GM19238 (cell line): Measurements from ENCODE around the gene ZNF423.

Experiments
- DNase-seq: peaks from one replicate; pipeline ENCODE4 v3.0.0; 2011; ENCODE audit warnings: low spot score; ENCODE audit not compliant: insufficient read length

Gene ZNF423

GRCh38 chr16:49540836-49541235 lies 315.1 kb downstream of the ZNF423 start:
- no peak for DNase-seq

GRCh38 chr16:49539758-49540157 lies 316.2 kb downstream of the ZNF423 start:
- no peak for DNase-seq

- DNase-seq: no peak
Observed at GRCh38 chr16:49537924-49538459, 317.9 kb downstream of the ZNF423 start.

- no peak for DNase-seq
Observed at GRCh38 chr16:49534901-49535610, 320.9 kb downstream of the ZNF423 start.

- DNase-seq: no peak
Observed at GRCh38 chr16:49533422-49533821, 322.5 kb downstream of the ZNF423 start.

- no peak for DNase-seq
Observed at GRCh38 chr16:49532873-49533272, 323.0 kb downstream of the ZNF423 start.

- DNase-seq: no peak
Observed at GRCh38 chr16:49531931-49532840, 323.7 kb downstream of the ZNF423 start.

GRCh38 chr16:49531425-49531824 lies 324.5 kb downstream of the ZNF423 start:
- DNase-seq: no peak

- no peak for DNase-seq
Observed at GRCh38 chr16:49530427-49530970, 325.4 kb downstream of the ZNF423 start.

GRCh38 chr16:49529411-49530045 lies 326.4 kb downstream of the ZNF423 start:
- DNase-seq: no peak

GRCh38 chr16:49528866-49529288 lies 327.0 kb downstream of the ZNF423 start:
- DNase-seq: no peak

- DNase-seq: no peak
Observed at GRCh38 chr16:49528060-49528865, 327.6 kb downstream of the ZNF423 start.

- DNase-seq: no peak
Observed at GRCh38 chr16:49527611-49528010, 328.3 kb downstream of the ZNF423 start.

- no peak for DNase-seq
Observed at GRCh38 chr16:49526860-49527365, 329.0 kb downstream of the ZNF423 start.

- DNase-seq: no peak
Observed at GRCh38 chr16:49524947-49525315, 331.0 kb downstream of the ZNF423 start.

- no peak for DNase-seq
Observed at GRCh38 chr16:49524216-49524946, 331.5 kb downstream of the ZNF423 start.

- DNase-seq: no peak
Observed at GRCh38 chr16:49523435-49524159, 332.3 kb downstream of the ZNF423 start.

- no peak for DNase-seq
Observed at GRCh38 chr16:49521734-49522325, 334.1 kb downstream of the ZNF423 start.
